ENCODE results near the gene SULT4A1. TPM values are rescaled to one million over a fixed set of nuclear protein-coding genes. Genes with fewer than 3 reads are reported as not detected.

The SULT4A1 gene
- polyA plus RNA-seq, 4 donors = 1.9 to 3.4 (median 2.3) TPM

- no peak for DNase-seq (ENCODE audit: low read depth in 4 of 4, low spot score in 3 of 4)
Measured at GRCh38 chr22:43830931-43831560, 31.3 kb downstream of the SULT4A1 start.

- DNase-seq (ENCODE audit: low read depth in 4 of 4, low spot score in 3 of 4) = no peak
Measured at GRCh38 chr22:43829904-43830851, 32.1 kb downstream of the SULT4A1 start.

GRCh38 chr22:43828998-43829782 lies 33.1 kb downstream of the SULT4A1 start:
- no peak for DNase-seq (ENCODE audit: low read depth in 4 of 4, low spot score in 3 of 4)

GRCh38 chr22:43828725-43828997 lies 33.7 kb downstream of the SULT4A1 start:
- DNase-seq (ENCODE audit: low read depth in 4 of 4, low spot score in 3 of 4) = no peak

DNA sequence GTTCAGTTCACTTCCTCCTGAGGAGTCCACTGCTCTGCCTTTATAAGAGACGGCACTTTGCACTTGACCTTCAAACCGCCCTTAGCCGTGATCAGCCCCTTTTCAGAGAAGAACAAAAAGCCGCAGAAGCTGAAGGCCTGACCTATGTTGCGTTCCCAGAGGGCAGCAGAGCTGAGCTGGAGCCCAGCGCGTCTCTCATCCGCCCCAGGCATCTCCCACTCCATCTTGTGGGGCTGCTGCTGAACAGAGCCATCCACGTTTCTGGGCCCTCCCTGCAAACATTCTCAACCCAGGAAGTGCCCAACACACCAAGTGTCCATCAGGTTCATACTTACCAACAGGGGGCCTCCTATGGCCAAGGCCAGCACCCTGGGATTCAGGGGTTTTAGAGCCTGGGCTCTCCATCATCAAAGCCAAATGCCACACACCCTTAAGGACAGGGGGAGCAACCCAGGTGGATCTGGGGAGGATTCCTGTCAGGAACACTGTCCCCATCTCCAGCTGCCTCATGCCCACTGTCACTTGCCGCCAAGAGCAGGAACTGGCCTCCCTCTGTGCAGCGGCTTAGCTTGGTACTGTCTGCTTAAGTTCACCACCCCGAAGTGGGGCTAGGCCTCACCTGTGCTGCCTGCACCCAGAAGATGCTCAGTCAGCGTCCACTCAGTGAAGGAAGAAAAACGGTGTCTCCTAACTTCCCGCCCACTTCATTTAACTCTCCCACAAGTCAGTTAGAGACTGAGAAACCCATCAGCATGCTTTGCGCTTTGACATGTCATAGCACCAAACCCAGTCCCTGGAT lies 34.2 kb downstream of the SULT4A1 start:
- no peak for DNase-seq (ENCODE audit: low read depth in 4 of 4, low spot score in 3 of 4)

- no peak for DNase-seq (ENCODE audit: low read depth in 4 of 4, low spot score in 3 of 4)
Measured at GRCh38 chr22:43827003-43827735, 35.1 kb downstream of the SULT4A1 start.

DNA sequence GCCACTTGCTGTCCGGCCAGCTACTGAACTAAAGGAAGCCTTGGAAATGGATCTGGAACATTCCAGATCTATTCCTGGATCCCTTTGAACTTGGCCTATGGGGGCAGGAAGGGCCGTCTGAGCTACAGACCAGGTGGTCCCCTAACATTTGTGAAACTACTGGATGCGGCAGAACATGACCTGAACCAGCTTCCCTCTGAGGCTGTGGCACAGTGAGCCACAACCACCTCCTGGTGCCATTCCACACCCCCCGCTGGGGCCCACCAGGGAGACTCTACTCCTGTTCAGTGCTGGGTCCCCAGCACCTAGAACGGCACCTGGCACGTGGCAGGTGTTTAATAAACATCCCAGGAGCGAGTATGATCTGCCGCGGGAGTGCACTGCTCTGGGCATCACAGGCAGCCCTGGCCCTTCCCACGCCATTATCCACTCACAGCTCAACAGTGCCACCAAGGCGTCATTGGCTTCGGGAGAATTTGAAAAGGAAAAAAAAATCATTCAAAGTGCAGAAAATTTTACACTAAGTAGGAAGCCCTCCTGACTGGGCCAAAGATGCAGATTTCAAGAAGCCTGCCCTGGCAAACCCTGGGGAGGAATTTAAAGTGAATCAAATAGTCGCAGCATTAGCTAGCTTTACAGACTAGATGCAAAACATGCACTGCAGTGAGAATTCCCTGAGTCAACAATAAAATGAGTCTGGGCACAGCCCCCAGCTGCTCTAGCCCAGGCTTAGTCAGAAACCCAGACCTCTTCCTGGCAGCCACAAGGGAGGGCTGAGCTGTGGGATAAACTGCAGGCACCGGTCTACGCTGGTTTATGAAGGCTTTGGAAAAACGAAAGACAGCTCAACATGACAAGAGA lies 35.9 kb downstream of the SULT4A1 start:
- no peak for DNase-seq (ENCODE audit: low read depth in 4 of 4, low spot score in 3 of 4)

DNA sequence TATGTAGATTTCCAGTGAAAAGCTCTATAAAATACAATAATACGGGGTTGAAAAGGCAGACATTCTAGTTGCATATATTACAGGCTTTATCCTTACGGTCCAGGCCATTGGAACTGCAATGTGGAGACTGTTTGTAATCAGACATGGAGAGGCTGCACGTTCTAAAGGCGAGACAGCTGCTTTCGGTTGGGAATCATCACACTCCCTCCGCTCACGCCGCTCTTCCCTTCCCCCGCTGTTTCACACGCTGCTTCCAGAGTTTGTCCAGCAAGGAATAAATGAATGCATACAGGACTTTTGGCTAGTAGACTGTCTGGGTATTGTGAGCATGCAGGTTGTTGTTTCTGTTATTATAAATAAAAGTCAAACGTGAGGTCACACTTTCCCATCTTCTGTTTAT lies 36.7 kb downstream of the SULT4A1 start:
- DNase-seq (ENCODE audit: low read depth in 4 of 4, low spot score in 3 of 4) = no peak

DNA sequence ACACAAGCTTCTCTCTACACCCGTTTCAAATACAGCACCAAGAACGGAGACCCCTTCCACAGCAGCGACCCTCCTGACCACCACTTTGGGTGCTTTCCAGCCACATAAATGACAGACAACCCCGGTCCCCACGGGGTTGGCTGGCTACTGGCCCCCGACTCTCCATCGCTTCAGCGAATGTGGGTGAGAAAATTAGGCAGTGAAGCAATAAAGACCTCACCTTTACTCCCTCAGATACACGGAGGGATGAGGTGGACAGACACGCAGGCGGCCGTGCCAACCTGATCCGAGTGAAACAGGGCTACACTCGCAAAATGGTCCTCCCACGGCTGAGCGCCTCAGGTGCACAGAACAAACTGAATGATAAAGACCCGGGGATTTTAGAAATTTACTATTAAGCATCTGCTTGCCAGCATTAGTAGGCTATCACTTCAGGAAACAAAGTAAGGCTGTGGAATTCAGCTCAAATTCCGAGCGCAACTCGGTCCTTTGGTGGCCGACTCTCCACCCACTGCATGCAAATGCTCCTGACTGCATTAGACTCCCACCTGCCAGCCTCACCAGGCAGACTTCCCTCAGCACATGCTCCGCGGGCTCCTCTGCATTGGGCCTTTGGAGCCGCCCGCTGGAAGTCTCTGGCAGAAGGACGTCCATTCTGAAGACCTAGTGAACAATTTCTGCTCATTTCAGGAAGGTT lies 37.4 kb downstream of the SULT4A1 start:
- no peak for DNase-seq (ENCODE audit: low read depth in 4 of 4, low spot score in 3 of 4)

DNA sequence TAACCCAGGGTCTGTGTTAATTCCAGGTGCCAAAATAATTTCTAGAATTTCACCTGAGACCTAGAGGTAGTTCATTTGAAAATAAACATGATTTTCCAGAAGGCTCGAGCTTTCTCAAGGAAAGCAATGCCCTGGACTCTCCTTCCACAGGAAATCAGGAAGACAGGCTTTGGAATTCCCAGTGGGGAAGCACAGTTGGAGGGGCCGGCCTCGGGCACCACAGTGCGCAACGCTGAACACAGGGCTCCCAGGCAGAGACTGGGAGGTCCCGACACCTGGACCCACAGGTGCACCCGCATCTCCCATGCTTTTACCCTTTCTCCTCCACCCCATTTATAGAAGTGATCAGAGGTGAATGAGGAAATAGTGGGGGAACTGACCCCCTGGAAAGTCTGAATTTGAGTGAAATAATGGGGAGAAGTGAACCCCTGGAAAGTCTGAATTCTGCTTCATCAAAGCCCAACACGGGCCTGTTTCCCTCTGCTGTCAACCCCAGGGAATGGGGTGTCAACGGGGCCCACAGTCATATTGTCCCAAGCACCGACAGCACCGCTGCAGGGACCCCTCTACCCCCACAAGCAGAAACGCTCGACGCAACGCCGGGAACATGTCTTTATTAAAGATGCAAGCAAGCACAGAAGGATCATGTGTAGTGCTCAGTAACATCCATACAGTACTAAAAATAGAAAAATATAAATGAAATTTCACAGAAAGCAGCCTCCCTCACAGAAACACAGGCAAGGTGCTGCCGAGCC lies 38.2 kb downstream of the SULT4A1 start:
- DNase-seq (ENCODE audit: low read depth in 4 of 4, low spot score in 3 of 4) = no peak

GRCh38 chr22:43823353-43823908 lies 38.9 kb downstream of the SULT4A1 start:
- DNase-seq (ENCODE audit: low read depth in 4 of 4, low spot score in 3 of 4) = no peak

DNA sequence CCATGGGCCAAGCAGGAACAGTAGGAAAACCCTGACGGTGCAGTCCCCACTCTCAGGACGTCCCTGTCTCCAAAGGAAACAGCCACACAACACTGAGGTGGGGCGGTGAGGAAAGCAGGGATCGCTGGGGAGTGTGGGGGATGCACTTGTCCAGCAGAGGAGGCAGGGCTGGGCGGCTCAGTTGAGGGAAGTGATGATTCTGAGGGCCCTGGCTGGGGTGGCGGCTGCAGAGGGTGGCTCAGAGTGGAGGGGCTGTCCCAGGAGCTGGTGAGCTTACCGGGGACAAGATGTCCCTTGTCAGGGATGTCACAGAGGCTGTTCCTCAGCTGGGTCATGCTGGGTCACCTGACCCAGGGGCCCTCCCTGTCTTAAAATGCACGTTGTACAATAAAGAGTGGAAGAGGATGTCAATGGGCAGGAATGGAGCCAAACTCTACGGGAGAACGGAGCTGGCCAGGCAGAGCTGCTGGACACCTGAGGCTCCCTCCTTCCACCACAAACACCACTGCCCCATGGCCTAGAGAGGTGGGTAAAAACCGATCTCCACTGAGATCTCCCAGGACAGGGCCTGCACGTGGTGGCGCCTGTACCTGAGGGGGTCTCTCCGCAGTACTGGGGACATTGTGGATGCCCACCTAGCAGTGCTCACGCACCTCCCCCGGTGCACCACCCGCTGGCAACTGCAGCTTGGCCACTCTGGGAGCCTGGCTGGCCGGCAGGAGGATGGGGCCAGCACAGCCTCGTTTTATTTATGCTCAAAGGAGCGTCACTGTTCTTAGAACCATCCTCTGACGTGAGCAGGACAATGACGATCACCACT lies 40.5 kb downstream of the SULT4A1 start:
- DNase-seq (ENCODE audit: low read depth in 4 of 4, low spot score in 3 of 4) = no peak

GRCh38 chr22:43820651-43821305 lies 41.5 kb downstream of the SULT4A1 start:
- DNase-seq (ENCODE audit: low read depth in 4 of 4, low spot score in 3 of 4) = no peak

GRCh38 chr22:43819931-43820640 lies 42.2 kb downstream of the SULT4A1 start:
- DNase-seq (ENCODE audit: low read depth in 4 of 4, low spot score in 3 of 4) = no peak

DNA sequence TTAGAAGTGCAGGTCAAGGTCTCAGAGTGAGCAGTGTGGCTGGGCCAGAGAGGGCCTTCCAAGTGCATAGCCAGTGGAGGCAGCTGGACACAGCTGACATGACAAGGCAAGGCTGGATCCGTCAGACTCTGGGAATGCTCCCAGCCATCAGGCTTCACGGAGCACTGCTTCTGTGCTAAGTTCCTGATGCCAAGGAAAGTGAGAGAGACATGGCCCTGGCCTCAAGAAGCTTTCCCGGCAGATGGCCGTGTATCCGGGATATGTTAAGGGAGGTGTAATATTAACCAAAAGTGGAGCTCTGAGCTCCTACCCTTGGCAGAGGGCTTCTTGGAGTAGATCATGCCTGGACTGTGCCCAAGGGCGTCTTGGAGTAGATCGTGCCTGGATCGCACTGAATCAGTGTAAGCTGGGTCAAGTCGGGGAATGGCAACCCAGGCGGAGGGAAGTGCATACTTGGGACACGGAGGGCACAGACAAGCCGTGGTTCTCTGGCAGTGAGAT lies 42.8 kb downstream of the SULT4A1 start:
- no peak for DNase-seq (ENCODE audit: low read depth in 4 of 4, low spot score in 3 of 4)
